ENCODE results near the gene EPRS1. TPM values are rescaled to one million over a fixed set of nuclear protein-coding genes. Genes with fewer than 3 reads are reported as not detected.
A peak's percentile ranks its signal among the peaks of the same experiment; 100 is the strongest.
"Not testable (repeated sequence)": the region's sequence is repeated elsewhere in the genome, so short reads cannot be mapped to it uniquely, and the experiment has no call there.

Gene EPRS1
- total RNA-seq, 1 donor from 2014 or later, result 174 TPM

GRCh38 chr1:220038640-220039039 is 7.7 kb downstream of the EPRS1 start:
- no peak for DNase-seq

DNA sequence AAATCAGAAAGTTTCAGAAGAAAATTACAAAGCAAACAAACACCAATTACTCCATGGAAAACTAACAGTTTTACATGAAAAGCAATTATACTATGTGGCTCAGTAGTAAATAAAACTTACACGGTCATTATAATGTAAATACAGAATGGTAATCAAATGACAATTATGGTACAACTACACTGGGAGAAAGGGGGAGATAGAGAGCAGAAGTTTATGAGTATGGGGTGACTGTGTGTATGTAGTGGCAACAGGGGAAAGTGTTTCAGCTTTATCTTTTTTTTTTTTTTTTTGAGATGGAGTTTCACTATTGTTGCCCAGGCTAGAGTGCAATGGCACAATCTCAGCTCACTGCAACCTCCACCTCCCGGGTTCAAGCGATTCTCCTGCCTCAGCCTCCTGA is 8.5 kb downstream of the EPRS1 start:
- not testable (repeated sequence) for DNase-seq

DNA sequence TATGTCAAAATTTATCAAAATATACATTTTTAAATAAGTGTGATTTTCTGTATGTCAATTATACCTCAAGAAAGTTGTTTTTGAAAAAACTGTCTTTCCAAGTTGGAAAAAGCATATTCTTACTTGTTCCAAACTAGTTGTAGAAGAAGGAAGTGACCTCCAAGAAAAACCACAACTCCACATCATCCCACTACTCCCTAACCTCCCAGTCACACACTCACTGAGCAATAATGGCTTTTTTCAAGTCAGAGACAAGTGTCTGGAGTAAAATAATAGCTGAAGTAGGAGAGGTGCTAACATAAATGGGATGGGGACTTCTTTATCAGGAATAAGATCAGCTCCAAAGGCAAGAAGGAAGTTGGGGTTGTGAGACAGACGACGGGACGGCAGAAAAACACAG is 13.4 kb downstream of the EPRS1 start:
- no peak for DNase-seq

- no peak for DNase-seq
Measured at GRCh38 chr1:220031287-220031686, 15.0 kb downstream of the EPRS1 start.

GRCh38 chr1:220028346-220028895 is 17.9 kb downstream of the EPRS1 start:
- no peak for DNase-seq

DNA sequence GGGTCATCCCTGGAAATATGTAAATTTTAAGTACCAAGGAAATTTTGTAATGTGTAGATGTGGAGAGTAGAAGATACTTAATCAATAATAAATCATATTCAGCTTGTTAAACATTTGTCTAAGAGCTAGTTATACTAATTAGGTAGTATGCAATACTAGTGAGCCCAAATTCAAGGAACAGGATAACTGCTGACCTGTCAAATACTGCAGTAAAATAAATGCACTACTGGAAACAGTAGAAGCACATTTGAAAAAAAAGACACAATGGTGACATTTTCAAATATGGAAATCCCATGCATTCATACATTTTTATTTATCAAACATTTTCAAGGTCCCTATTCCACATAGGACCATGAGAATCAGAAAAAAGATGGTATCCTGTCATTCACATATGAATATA is 27.2 kb downstream of the EPRS1 start:
- DNase-seq, result no peak

DNA sequence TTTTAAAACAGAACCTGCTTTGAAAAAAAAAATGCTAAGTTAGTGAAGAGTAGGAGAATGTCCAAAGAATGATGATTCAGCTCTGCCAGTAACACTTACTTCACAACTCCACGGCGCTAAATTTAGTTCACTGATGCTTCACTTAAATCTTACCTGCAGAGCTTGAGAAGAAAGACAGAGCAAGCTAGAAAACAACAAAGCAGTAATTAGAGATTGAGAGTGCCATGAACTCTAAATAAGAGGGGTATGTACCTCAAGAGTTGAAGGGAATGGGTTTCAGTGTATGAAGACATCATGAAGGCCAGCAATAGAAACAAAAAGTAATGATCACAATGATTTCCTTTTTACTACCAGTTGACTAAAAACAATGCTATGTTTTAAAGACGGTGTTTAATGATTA is 32.8 kb downstream of the EPRS1 start:
- peak; percentile 6 for DNase-seq

DNA sequence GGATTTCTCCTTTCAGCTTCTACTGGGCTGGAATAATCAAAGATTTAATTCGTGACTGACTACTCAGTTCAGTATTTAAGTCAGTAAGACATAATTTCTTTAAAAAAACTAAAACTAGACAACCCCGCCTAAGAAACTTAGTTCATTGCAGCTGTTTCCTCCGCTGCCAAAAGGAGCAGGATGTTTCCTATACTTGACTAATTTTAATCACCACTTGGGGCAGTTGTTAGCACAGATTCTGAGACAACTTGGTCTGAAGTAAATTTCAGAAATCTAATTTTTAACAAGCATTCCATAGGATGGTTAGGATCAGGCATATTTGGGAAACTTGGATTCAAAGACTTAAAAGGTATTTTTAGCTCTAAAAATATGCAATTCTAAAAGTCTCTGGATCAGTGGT is 34.0 kb downstream of the EPRS1 start:
- no peak for DNase-seq

GRCh38 chr1:220011620-220012019 is 34.7 kb downstream of the EPRS1 start:
- DNase-seq, result no peak

DNA sequence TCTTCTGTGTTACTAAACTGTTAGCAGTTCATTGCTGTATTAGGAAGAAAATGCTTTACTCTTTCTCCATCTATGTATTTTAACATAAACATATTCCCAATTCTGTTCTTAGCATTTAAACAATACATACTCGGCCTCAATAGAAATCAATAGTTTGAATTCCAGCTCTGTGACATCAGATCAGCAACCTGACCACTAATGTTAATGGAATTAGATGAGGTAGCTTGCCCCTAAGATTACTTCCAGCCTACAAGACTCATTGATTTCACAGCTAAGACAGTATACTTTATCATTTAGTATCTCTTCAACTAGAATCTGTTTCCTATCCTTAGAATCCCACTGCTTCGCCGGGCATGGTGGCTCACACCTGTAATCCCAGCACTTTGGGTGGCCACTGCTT is 38.9 kb downstream of the EPRS1 start:
- no peak for DNase-seq

GRCh38 chr1:220005489-220005888 is 40.8 kb downstream of the EPRS1 start:
- DNase-seq, result no peak

DNA sequence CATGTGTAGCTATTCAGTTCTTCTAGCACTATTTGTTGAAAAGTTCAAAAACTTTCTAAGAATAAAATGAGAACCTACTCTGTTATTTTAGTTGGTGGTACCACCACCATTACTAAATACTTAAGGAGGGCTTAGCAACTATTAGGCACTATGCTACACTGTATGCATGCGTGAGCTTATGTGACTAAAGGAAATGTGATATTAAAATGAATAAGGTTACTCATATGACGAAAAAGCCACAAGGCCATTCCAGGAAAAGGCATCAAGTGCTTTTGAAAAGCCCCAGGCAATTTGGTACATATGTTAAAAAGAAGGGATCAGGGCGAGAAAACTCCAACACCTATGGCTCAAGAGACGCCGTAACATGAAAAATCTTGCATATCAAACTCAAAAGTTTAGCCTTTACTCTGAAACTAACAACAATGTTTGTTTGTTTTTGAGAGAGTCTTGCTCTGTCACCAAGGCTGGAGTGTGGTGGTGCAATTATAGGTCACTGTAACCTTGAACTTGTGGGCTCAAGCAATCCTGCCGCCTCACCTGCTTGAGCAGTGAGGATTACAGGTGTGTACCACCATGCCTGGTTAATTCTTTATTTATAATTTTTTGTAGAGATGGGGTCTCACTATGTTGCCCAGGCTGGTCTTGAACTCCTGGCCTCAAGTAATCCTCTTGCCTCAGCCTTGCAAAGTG is 42.5 kb downstream of the EPRS1 start:
- DNase-seq, result no peak

DNA sequence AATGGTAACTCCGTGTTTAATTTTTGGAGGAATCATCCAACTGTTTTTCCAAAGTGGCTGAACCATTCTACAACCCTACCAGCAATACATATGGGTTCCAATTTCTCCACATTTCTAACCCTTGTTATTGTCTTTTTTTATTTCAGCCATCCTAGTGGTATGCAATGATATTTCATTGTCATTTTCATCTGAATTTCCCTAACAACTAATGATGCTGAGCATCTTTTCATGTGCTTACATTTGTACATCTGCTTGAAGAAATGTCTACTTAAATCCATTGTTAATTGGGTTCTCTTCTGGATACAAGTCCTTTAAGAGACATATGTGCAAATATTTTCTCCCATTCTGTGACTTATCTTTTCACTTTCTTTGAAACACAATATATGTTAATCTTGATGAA is 43.3 kb downstream of the EPRS1 start:
- no peak for DNase-seq

- DNase-seq, result no peak
Measured at GRCh38 chr1:220001095-220001501, 45.2 kb downstream of the EPRS1 start.

DNA sequence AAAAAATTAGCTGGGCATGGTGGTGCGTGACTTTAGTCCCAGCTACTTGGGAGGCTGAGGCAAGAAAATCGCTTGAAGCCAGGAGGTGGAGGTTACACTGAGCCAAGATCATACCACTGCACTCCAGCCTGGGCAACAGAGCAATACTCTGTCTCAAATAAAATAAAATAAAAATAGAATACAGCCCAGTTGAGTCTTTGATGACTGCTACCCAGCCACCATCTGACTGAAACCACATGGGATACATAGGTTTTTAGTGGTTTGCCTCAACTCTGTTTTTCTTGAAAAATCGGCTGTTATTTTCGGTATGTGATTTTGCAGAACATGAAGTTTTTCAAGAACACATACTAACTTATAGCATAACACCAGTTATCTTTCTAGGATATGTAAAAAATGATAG is 46.5 kb downstream of the EPRS1 start:
- no peak for DNase-seq

Other genes with a start within 250 kb of the EPRS1 start
- 16.5 TPM for gene SLC30A10, start 117.9 kb downstream of the EPRS1 start, total RNA-seq
- gene BPNT1, start 43.3 kb upstream of the EPRS1 start, total RNA-seq, result 23.2 TPM
- 71.4 TPM for gene IARS2, start 47.6 kb upstream of the EPRS1 start, total RNA-seq
- gene RAB3GAP2, start 225.9 kb upstream of the EPRS1 start, total RNA-seq, result 38.7 TPM